Testis (tissue), 3 donors: Measurements from ENCODE around the gene PROK1. TPM values are rescaled to one million over a fixed set of nuclear protein-coding genes. Genes with fewer than 3 reads are reported as not detected.

Experiments
- DNase-seq: peaks from one replicate; pipeline ENCODE4 v3.0.0-alpha.2; 2019
- H3K27ac ChIP-seq, 2 donors: fragments of 200-600 bp; sonication (generic); one replicate each; pipeline ENCODE4 v1.5.1; 2019
- H3K27me3 ChIP-seq: fragments of 200-600 bp; sonication (generic); one replicate; pipeline ENCODE4 v1.5.1; 2019
- H3K36me3 ChIP-seq: fragments of 200-600 bp; sonication (generic); one replicate; pipeline ENCODE4 v1.5.1; 2017; ENCODE audit warnings: low read depth; ENCODE audit errors: missing control alignments
- H3K4me1 ChIP-seq: fragments of 200-600 bp; sonication (generic); one replicate; pipeline ENCODE4 v1.5.1; 2019
- H3K4me3 ChIP-seq, 2 donors: fragments of 200-600 bp; sonication (generic); one replicate each; pipeline ENCODE4 v1.5.1; 2017 to 2019
- H3K9me3 ChIP-seq: fragments of 200-600 bp; sonication (generic); one replicate; pipeline ENCODE4 v1.5.1; 2017
- CTCF ChIP-seq, 3 experiments: fragments of 450-650 bp in 2 of 3; fragments of 200-600 bp in 1 of 3; sonication (generic) in 1 of 3; IDR thresholded peaks; one replicate each; pipeline ENCODE4 v1.5.1; 2016 to 2019; ENCODE audit warnings: antibody characterized with exemption in 3 of 3, mild to moderate bottlenecking in 2 of 3, moderate library complexity in 1 of 3
- POLR2A ChIP-seq: fragments of 450-650 bp; IDR thresholded peaks from one replicate; pipeline ENCODE4 v1.6.1; 2017; ENCODE audit warnings: antibody characterized with exemption, mild to moderate bottlenecking, moderate library complexity
- WGBS, 2 donors: methylation state at CpG; one replicate each; pipeline ENCODE4 v1.1.5; 2018; 5-methylcytosine and 5-hydroxymethylcytosine counted together
- intact Hi-C: fragments of 100-400 bp; cut with DNase I; formaldehyde crosslinking; loops from one replicate; pipeline ENCODE4 v1.15.1; 2023; ENCODE audit warnings: low total_unique reads
- polyA plus RNA-seq: library from polyadenylated mRNA; stranded (reverse); fragments of 350-450 nt; fragmentation: Illumina TruSeq; extraction: RNeasy Lipid Tissue Mini Kit (QIAGEN cat#74804); gene quantifications from one replicate; pipeline ENCODE4 v1.2.3, GENCODE V29; 2014; ENCODE audit warnings: low read depth, low replicate concordance; ENCODE audit not compliant: insufficient read depth
- total RNA-seq, 2 donors: library from RNA; depleted of rRNA; stranded (reverse); fragments of >200 nt; gene quantifications; one replicate each; pipeline ENCODE4 v1.2.3, GENCODE V29; 2016

PROK1 gene
- total and polyA plus RNA-seq, 3 donors from 2014 or later, result 50.4 to 85.5 (median 70.6) TPM

- intact Hi-C loops, result no loop called here
- Histone ChIP-seq H3K27ac (peak overlapping the region; percentile 49 to 79), H3K36me3 (no peaks in the 10 kb centered on the region), H3K27me3 (no peaks in the 10 kb centered on the region), H3K9me3 (no peaks in the 10 kb centered on the region), H3K4me3 (no peak overlapping the region), H3K4me1 (peaks cover 33% of the 10 kb centered on the region)
- WGBS, 2 donors, result 57 to 70% methylated on average over 9 of the region's 9 CpGs
- TF ChIP-seq CTCF (IDR thresholded peaks at IDR 0.05) (no peak), POLR2A (no peak)
- peak; percentile 58 for DNase-seq
Measured at GRCh38 chr1:110425612-110426152, 25.3 kb upstream of the PROK1 start.

GRCh38 chr1:110426854-110427253 lies 24.1 kb upstream of the PROK1 start:
- no peak for TF ChIP-seq POLR2A
- TF ChIP-seq CTCF (IDR thresholded peaks at IDR 0.05), result no peak
- H3K27ac ChIP-seq, result peak overlapping the region in 1 of 2 donors; percentile 79
- H3K4me1 ChIP-seq, result peaks cover 25% of the 10 kb centered on the region
- H3K9me3 ChIP-seq, result no peaks in the 10 kb centered on the region
- H3K4me3 ChIP-seq, result no peak overlapping the region
- intact Hi-C loops, result no loop called here
- no peaks in the 10 kb centered on the region for H3K36me3 ChIP-seq
- 63 to 65% methylated on average over 4 of the region's 4 CpGs for WGBS, 2 donors
- DNase-seq, result no peak
- H3K27me3 ChIP-seq, result no peaks in the 10 kb centered on the region

GRCh38 chr1:110428946-110429345 lies 22.0 kb upstream of the PROK1 start:
- Histone ChIP-seq H3K27ac (no peak overlapping the region), H3K4me1 (peaks cover 25% of the 10 kb centered on the region), H3K9me3 (no peaks in the 10 kb centered on the region), H3K36me3 (no peaks in the 10 kb centered on the region), H3K27me3 (no peaks in the 10 kb centered on the region), H3K4me3 (no peak overlapping the region)
- 83 to 86% methylated on average over 4 of the region's 4 CpGs for WGBS, 2 donors
- TF ChIP-seq CTCF (IDR thresholded peaks at IDR 0.05) (no peak), POLR2A (no peak)
- DNase-seq, result no peak
- intact Hi-C loops, result no loop called here

GRCh38 chr1:110430366-110430765 lies 20.6 kb upstream of the PROK1 start:
- intact Hi-C loops, result no loop called here
- Histone ChIP-seq H3K4me3 (no peak overlapping the region), H3K27me3 (no peaks in the 10 kb centered on the region), H3K36me3 (no peaks in the 10 kb centered on the region), H3K9me3 (no peaks in the 10 kb centered on the region), H3K27ac (no peak overlapping the region), H3K4me1 (peaks cover 22% of the 10 kb centered on the region)
- TF ChIP-seq CTCF (IDR thresholded peaks at IDR 0.05), result no peak
- no peak for TF ChIP-seq POLR2A
- no peak for DNase-seq
- 67 to 71% methylated on average over 6 of the region's 6 CpGs for WGBS, 2 donors

- no peak for DNase-seq
- Histone ChIP-seq H3K4me1 (peaks cover 17% of the 10 kb centered on the region), H3K9me3 (no peaks in the 10 kb centered on the region), H3K27me3 (no peaks in the 10 kb centered on the region), H3K36me3 (no peaks in the 10 kb centered on the region), H3K4me3 (no peak overlapping the region), H3K27ac (no peak overlapping the region)
- TF ChIP-seq POLR2A (no peak), CTCF (IDR thresholded peaks at IDR 0.05) (no peak)
- intact Hi-C loops, result no loop called here
- 85 to 89% methylated on average over 4 of the region's 4 CpGs for WGBS, 2 donors
Measured at GRCh38 chr1:110430901-110431300, 20.0 kb upstream of the PROK1 start.
